Rectal smooth muscle tissue (tissue), 1 donor: ENCODE data around the gene TEX29.

Source experiments
- H3K27ac ChIP-seq: one replicate; pipeline ENCODE4 v1.7.0; 2013; ENCODE audit warnings: low read depth, low read length, inconsistent platforms
- H3K27me3 ChIP-seq: one replicate; pipeline ENCODE4 v1.7.0; 2013; ENCODE audit warnings: low read length; ENCODE audit not compliant: control insufficient read depth, insufficient read depth
- H3K36me3 ChIP-seq: one replicate; pipeline ENCODE4 v1.7.0; 2013; ENCODE audit warnings: low read length; ENCODE audit not compliant: control insufficient read depth, insufficient read depth
- H3K4me1 ChIP-seq: one replicate; pipeline ENCODE4 v1.7.0; 2013; ENCODE audit warnings: low read length; ENCODE audit not compliant: control insufficient read depth, insufficient read depth
- H3K4me3 ChIP-seq: one replicate; pipeline ENCODE4 v1.7.0; 2013; ENCODE audit warnings: low read length
- H3K9ac ChIP-seq: one replicate; pipeline ENCODE4 v1.7.0; 2013; ENCODE audit warnings: low read length

Gene TEX29

DNA sequence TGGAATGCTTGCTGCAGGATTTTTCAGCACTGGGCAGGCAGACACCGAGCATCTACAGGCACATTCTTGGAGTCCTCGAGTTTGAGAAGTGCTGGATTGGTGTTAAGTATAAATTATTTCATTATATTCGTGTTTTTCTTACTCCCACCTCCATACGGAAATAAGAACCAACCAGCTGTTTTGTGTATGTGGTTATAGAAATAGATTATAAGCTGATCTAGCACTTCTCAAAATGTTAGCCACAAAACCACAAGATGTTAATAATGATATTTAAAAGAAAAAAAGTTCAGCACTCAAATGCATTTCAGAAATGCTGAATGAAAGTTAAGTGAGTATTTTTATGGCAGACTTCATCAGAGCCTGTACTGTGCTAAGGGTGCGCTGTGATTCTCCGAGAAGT lies 24.0 kb upstream of the TEX29 start:
- Histone ChIP-seq H3K9ac (no peak overlapping the region), H3K27ac (no peak overlapping the region), H3K4me1 (no peaks in the 10 kb centered on the region), H3K36me3 (peaks cover 26% of the 10 kb centered on the region), H3K4me3 (no peak overlapping the region), H3K27me3 (no peaks in the 10 kb centered on the region)

- H3K27me3 ChIP-seq, result no peaks in the 10 kb centered on the region
- no peak overlapping the region for H3K27ac ChIP-seq
- H3K4me1 ChIP-seq, result no peaks in the 10 kb centered on the region
- no peak overlapping the region for H3K9ac ChIP-seq
- peaks cover 21% of the 10 kb centered on the region for H3K36me3 ChIP-seq
- H3K4me3 ChIP-seq, result no peak overlapping the region
Measured at GRCh38 chr13:111298214-111298975, 22.0 kb upstream of the TEX29 start.

- H3K4me3 ChIP-seq, result no peak overlapping the region
- H3K27me3 ChIP-seq, result no peaks in the 10 kb centered on the region
- no peak overlapping the region for H3K9ac ChIP-seq
- H3K4me1 ChIP-seq, result no peaks in the 10 kb centered on the region
- no peak overlapping the region for H3K27ac ChIP-seq
- H3K36me3 ChIP-seq, result peaks cover 28% of the 10 kb centered on the region
Measured at GRCh38 chr13:111302045-111302726, 18.3 kb upstream of the TEX29 start.

DNA sequence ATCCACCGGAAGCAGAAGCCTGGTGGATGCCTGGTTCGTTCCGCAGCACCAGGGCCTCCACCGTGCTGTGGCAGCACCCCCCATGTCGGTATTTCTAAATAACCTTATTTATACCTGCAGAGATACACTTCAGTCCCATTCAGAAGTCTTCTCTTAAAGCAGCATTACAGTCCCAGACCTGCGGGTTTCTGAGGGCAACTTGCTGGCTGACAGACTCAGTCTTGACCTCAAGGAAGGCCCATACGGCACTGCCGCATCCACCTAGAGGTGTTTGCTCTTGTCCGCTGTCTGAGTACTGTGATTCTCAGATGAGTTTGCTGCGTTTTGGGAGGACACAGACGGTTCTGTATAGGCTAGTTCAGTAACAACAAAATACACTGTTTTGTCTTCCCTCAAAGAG lies 16.9 kb upstream of the TEX29 start:
- Histone ChIP-seq H3K9ac (no peak overlapping the region), H3K4me3 (no peak overlapping the region), H3K36me3 (peaks cover 29% of the 10 kb centered on the region), H3K4me1 (no peaks in the 10 kb centered on the region), H3K27me3 (no peaks in the 10 kb centered on the region), H3K27ac (no peak overlapping the region)

DNA sequence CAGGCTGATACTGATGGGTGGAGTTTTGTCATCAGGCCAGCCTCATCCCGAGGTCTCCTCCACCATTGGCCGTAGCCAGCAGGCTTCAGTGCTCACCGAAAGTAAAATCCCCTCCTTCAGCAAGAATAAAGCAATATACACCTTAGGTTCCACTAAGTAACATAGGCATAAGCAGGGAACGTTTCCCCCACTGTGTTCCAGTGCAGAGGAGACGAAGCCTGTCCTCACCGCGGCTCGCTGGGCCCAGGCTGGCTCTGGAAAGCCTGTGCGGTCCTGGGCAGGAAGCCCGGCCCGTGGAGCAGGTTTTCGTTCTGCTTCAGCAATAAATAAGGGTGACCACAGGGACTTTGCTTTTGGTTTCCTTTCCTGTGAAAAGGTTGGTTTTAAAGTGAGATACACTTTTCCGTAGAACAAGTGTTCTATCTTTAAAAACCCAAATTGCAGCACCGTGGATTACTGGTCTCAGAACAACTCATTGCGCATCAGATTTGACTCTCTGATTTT lies 16.3 kb upstream of the TEX29 start:
- H3K27me3 ChIP-seq, result no peaks in the 10 kb centered on the region
- H3K36me3 ChIP-seq, result peaks cover 23% of the 10 kb centered on the region
- H3K4me1 ChIP-seq, result no peaks in the 10 kb centered on the region
- no peak overlapping the region for H3K27ac ChIP-seq
- no peak overlapping the region for H3K4me3 ChIP-seq
- no peak overlapping the region for H3K9ac ChIP-seq

DNA sequence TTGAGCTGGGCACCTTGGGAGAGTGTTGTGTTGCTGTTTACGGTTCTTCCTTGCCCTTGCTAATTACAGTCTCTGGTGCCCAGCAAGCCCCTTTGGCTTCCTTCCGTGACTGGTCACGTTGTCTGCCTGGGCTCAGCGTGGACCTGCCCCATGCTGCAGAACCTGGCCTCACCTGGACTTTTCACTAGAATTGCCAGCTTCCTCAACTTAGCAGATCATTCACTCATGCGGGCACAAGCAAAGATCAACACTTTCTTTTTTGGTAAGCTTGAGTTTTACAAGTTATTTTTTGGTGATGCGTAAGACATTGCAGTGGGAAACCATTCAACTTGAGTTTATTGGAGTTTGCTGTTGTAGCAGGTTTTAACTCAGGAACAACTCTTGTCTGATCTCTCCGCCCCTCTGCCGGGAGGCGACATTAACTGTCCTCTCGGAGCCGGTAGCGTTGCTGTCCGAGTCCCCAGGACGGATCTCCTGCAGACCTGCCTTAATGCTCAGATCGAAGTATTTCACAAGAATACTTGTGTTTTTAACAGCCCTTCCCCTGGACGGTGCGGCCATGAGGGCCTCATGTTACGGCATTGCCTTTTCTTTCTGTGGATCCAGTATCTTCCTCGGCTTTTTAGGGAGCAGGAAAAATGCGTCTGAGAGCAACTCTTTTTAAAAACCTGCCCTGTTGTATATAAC lies 15.7 kb upstream of the TEX29 start:
- Histone ChIP-seq H3K9ac (no peak overlapping the region), H3K27ac (no peak overlapping the region), H3K36me3 (peaks cover 23% of the 10 kb centered on the region), H3K4me1 (no peaks in the 10 kb centered on the region), H3K27me3 (no peaks in the 10 kb centered on the region), H3K4me3 (no peak overlapping the region)

DNA sequence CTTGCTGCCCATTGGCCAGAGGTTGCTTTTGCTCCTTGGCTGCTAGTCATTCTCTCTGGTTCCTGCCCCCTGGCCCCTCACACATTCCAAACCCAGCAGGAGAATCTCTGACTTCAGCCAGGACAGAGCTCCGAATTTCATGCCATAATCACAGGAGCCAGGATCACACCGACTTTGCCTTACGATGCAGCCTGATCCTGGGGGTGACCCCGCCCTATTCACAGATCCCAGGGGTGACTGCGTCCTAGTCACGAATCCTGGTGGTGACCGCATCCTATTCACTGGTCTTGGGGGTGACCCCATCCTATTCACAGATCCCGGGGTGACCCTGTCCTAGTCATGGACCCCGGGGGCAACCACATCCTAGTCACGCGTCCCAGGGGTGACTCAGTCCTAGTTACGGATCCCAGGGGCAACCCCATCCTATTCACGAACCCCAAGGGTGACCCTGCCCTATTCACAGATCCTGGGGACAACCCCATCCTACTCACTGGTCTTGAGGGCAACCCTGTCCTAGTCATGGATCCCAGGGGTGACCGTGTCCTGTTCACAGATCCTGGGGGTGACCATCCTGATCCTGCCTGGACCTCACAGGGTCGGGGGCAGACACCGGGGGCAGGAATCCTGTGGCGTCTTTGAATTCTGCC lies 7.4 kb upstream of the TEX29 start:
- Histone ChIP-seq H3K9ac (no peak overlapping the region), H3K27me3 (no peaks in the 10 kb centered on the region), H3K27ac (no peak overlapping the region), H3K4me1 (no peaks in the 10 kb centered on the region), H3K36me3 (peaks cover 4% of the 10 kb centered on the region), H3K4me3 (no peak overlapping the region)

- no peak overlapping the region for H3K4me3 ChIP-seq
- no peak overlapping the region for H3K27ac ChIP-seq
- no peaks in the 10 kb centered on the region for H3K27me3 ChIP-seq
- H3K9ac ChIP-seq, result no peak overlapping the region
- H3K4me1 ChIP-seq, result no peaks in the 10 kb centered on the region
- H3K36me3 ChIP-seq, result peaks cover 3% of the 10 kb centered on the region
Measured at GRCh38 chr13:111313911-111314425, 6.5 kb upstream of the TEX29 start.

DNA sequence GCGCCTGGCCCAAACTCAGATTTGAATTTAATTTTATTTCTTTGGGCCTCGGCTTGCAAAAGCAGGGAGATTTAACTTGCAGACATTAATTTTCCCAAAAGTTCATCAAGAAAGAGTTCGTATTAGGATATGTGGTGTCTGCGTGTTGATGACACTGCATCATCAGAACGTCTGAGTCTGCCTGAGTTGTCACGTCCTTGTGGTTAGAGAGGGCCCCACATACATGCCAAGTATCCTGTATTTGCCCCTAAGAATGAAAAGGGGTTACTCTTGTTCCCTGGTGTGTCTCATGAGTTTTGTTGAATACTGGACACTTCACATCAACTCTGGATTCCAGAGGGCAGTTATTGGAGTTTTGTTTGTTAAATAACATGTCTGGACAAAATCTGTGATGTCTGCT lies 5.6 kb upstream of the TEX29 start:
- no peak overlapping the region for H3K27ac ChIP-seq
- no peaks in the 10 kb centered on the region for H3K4me1 ChIP-seq

GRCh38 chr13:111315347-111315995 lies 5.0 kb upstream of the TEX29 start:
- Histone ChIP-seq H3K27ac (no peak overlapping the region), H3K4me1 (no peaks in the 10 kb centered on the region), H3K27me3 (no peaks in the 10 kb centered on the region), H3K4me3 (no peak overlapping the region), H3K9ac (no peak overlapping the region), H3K36me3 (peaks cover 3% of the 10 kb centered on the region)

More for the DNA sequence above, 5.6 kb upstream of the TEX29 start:
- peaks cover 3% of the 10 kb centered on the region for H3K36me3 ChIP-seq
- no peak overlapping the region for H3K4me3 ChIP-seq
- H3K9ac ChIP-seq, result no peak overlapping the region
- H3K27me3 ChIP-seq, result no peaks in the 10 kb centered on the region

- Histone ChIP-seq H3K4me3 (no peak overlapping the region), H3K27ac (no peak overlapping the region), H3K27me3 (no peaks in the 10 kb centered on the region), H3K4me1 (no peaks in the 10 kb centered on the region), H3K36me3 (peaks cover 3% of the 10 kb centered on the region), H3K9ac (no peak overlapping the region)
Measured at GRCh38 chr13:111316161-111316730, 4.2 kb upstream of the TEX29 start.
